ENCODE measurements around the gene BRAT1.

BRAT1 gene

GRCh38 chr7:2521341-2521745 is 34.0 kb downstream of the BRAT1 start:
- H3K4me1 ChIP-seq (ENCODE audit: control insufficient read depth, insufficient read depth, low read length), result peaks cover 54% of the 10 kb centered on the region

DNA sequence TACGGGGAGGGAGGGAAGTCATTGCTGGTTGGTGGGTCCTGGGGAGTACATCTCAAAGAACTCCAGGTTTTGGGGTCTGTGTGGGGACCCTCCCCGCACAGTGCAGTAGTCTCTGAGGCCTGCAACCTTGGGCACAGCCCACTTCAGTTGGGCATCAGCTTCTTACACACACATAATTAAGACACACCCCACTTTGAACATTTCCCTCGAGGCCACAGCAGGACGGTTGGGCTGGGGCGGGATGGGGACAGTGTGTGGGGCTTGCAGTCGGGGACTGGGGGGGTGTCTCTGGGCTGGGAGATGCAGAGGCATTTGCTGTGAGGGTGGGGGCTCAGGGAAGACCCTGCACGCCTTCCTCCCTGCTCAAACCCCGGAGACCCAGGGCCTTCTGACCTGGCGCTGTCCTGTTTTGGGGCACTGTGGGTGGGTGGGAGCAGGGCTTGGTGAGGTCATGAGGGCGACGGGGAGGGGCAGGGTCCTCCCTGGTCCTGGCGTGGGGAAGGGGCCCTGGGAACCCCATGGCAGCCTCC is 34.5 kb downstream of the BRAT1 start:
- H3K9ac ChIP-seq (ENCODE audit: low read length), result peak overlapping the region; percentile 76
- H3K36me3 ChIP-seq (ENCODE audit: control insufficient read depth, insufficient read depth, low read length), result peaks cover 10% of the 10 kb centered on the region
- H3K4me1 ChIP-seq (ENCODE audit: control insufficient read depth, insufficient read depth, low read length), result peaks cover 48% of the 10 kb centered on the region
- peak overlapping the region; percentile 91 for H3K4me3 ChIP-seq (ENCODE audit: low read length)
- H3K27me3 ChIP-seq (ENCODE audit: control insufficient read depth, insufficient read depth, low read length), result peaks cover 8% of the 10 kb centered on the region
- H3K9me3 ChIP-seq (ENCODE audit: control insufficient read depth, low read length), result no peaks in the 10 kb centered on the region

More at GRCh38 chr7:2521341-2521745, 34.0 kb downstream of the BRAT1 start:
- Histone ChIP-seq H3K4me3 (ENCODE audit: low read length) (peak overlapping the region; percentile 19), H3K36me3 (ENCODE audit: control insufficient read depth, insufficient read depth, low read length) (peaks cover 15% of the 10 kb centered on the region), H3K9me3 (ENCODE audit: control insufficient read depth, low read length) (no peaks in the 10 kb centered on the region), H3K27me3 (ENCODE audit: control insufficient read depth, insufficient read depth, low read length) (peaks cover 8% of the 10 kb centered on the region), H3K9ac (ENCODE audit: low read length) (peak overlapping the region; percentile 76)

- peaks cover 43% of the 10 kb centered on the region for H3K4me1 ChIP-seq (ENCODE audit: control insufficient read depth, insufficient read depth, low read length)
- H3K27me3 ChIP-seq (ENCODE audit: control insufficient read depth, insufficient read depth, low read length), result peaks cover 8% of the 10 kb centered on the region
- peaks cover 4% of the 10 kb centered on the region for H3K36me3 ChIP-seq (ENCODE audit: control insufficient read depth, insufficient read depth, low read length)
- H3K9me3 ChIP-seq (ENCODE audit: control insufficient read depth, low read length), result no peaks in the 10 kb centered on the region
- H3K9ac ChIP-seq (ENCODE audit: low read length), result peak overlapping the region; percentile 76
- peak overlapping the region; percentile 91 for H3K4me3 ChIP-seq (ENCODE audit: low read length)
Measured at GRCh38 chr7:2520131-2520760, 35.1 kb downstream of the BRAT1 start.

GRCh38 chr7:2519119-2519930 is 36.0 kb downstream of the BRAT1 start, which contains the start of gene LFNG:
TSS of gene LFNG (plus strand) at chr7:2519774. CDS start at chr7:2519862, 88 bp downstream.
- Histone ChIP-seq H3K4me1 (ENCODE audit: control insufficient read depth, insufficient read depth, low read length) (peaks cover 33% of the 10 kb centered on the region), H3K9me3 (ENCODE audit: control insufficient read depth, low read length) (no peaks in the 10 kb centered on the region), H3K27me3 (ENCODE audit: control insufficient read depth, insufficient read depth, low read length) (peaks cover 8% of the 10 kb centered on the region), H3K4me3 (ENCODE audit: low read length) (peak within 1 kb of the TSS; percentile 91), H3K36me3 (ENCODE audit: control insufficient read depth, insufficient read depth, low read length) (no peaks in the 10 kb centered on the region), H3K9ac (ENCODE audit: low read length) (peak within 1 kb of the TSS; percentile 76)

DNA sequence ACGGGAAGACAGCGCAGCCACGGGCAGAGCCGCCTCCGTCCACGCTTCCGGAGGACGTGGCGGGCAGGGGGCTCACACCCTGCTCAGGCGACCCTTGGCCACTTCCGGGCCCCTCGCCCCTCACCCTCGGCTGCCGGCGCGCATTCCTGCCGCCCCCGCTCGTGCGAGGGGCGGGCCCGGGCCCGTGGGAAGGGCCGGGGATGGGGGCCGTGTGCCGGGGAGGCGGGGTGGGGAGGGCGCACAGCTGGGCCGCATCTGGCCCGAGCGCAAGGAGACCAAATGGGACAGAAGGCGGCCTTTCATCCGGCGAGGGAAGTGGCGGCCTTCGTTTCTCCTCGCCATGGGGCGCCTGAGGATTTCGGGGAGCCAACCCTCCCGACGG is 36.6 kb downstream of the BRAT1 start:
- peaks cover 8% of the 10 kb centered on the region for H3K27me3 ChIP-seq (ENCODE audit: control insufficient read depth, insufficient read depth, low read length)
- H3K36me3 ChIP-seq (ENCODE audit: control insufficient read depth, insufficient read depth, low read length), result no peaks in the 10 kb centered on the region
- H3K9ac ChIP-seq (ENCODE audit: low read length), result peak overlapping the region; percentile 43
- no peaks in the 10 kb centered on the region for H3K9me3 ChIP-seq (ENCODE audit: control insufficient read depth, low read length)
- H3K4me3 ChIP-seq (ENCODE audit: low read length), result no peak overlapping the region
- peaks cover 28% of the 10 kb centered on the region for H3K4me1 ChIP-seq (ENCODE audit: control insufficient read depth, insufficient read depth, low read length)

DNA sequence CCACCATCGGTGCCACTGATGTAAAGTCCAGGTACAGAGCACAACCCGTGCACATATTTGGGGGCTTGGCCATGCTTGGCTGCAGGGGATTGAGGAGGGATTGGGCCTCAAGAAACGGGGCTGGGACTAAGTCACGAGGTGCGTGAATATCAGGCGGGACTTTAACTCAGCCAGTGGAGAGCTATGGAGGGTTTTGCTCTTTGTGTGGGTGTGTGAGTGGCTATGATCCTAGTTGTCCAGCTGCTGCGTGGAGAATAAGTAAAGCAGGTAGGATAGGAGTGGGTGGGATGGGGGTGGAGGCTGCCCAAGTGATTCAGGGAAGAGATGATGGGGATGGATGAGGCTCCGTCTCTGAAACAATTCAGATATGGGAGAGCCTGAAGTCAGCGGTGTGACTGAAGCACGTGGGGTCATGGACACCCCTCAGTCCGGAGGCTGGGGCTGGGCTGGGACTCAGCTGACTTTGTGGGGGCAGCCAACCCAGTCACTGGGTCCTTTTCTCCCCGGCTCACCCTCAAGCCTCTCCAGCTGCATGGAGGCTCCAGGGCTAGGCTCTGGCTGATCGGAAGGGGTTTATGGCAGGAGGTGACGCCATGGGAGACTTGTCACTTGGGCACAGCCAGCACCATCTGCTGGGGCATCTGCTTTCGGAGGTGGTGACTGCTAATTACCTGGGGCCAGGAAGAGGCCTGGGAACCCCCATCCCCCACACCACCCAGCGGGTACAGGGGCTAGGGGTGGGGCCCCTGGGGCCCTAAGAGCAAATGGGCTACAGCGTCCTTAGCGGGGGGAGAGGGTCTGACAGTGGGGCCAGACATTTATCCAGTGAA is 37.4 kb downstream of the BRAT1 start:
- Histone ChIP-seq H3K4me1 (ENCODE audit: control insufficient read depth, insufficient read depth, low read length) (peaks cover 22% of the 10 kb centered on the region), H3K36me3 (ENCODE audit: control insufficient read depth, insufficient read depth, low read length) (no peaks in the 10 kb centered on the region), H3K27me3 (ENCODE audit: control insufficient read depth, insufficient read depth, low read length) (peaks cover 8% of the 10 kb centered on the region), H3K4me3 (ENCODE audit: low read length) (no peak overlapping the region), H3K9me3 (ENCODE audit: control insufficient read depth, low read length) (no peaks in the 10 kb centered on the region), H3K9ac (ENCODE audit: low read length) (no peak overlapping the region)

DNA sequence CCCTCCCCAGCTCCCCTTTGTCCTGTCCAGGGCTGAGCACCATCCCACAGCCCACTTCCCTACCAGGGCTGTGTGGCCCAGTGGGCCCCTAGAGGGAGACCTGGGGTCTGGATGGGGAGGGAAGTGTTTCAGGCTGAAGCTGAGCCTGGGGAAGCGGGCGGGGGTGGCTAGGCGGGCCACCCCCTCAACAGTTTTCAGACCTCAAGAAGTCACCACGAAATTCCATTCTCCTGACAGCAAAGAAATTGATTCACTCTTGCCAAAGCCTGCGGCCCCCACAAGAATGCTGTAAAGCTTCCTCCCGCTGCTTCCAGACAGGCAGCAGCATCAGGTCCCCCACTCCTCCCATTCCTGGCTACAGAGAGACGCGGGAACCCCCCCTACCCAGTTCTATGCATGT is 38.3 kb downstream of the BRAT1 start:
- Histone ChIP-seq H3K27me3 (ENCODE audit: control insufficient read depth, insufficient read depth, low read length) (peaks cover 8% of the 10 kb centered on the region), H3K4me1 (ENCODE audit: control insufficient read depth, insufficient read depth, low read length) (peaks cover 25% of the 10 kb centered on the region), H3K4me3 (ENCODE audit: low read length) (no peak overlapping the region)

DNA sequence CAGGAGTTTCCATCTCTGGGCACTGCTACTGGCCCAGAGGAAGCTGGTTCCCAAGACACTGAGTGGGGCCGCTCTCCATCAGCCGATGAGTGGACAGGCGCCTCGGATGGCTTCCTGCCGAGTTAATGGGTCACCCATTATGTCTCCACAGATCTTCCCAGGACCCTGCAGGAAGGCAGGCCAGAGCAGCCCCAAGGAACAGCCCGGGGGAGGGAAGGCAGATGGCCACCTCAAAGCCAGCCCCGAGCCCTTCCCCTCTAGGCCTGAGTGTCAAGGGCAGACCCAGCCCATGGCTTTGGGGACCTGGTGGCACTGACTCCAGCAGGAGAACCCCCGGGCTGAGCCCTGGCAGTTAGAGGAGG is 39.1 kb downstream of the BRAT1 start:
- H3K4me1 ChIP-seq (ENCODE audit: control insufficient read depth, insufficient read depth, low read length), result peaks cover 33% of the 10 kb centered on the region

More for the DNA sequence above, 38.3 kb downstream of the BRAT1 start:
- H3K36me3 ChIP-seq (ENCODE audit: control insufficient read depth, insufficient read depth, low read length), result no peaks in the 10 kb centered on the region
- H3K9ac ChIP-seq (ENCODE audit: low read length), result no peak overlapping the region
- no peaks in the 10 kb centered on the region for H3K9me3 ChIP-seq (ENCODE audit: control insufficient read depth, low read length)

GRCh38 chr7:2515424-2516193 is 39.7 kb downstream of the BRAT1 start:
- no peaks in the 10 kb centered on the region for H3K9me3 ChIP-seq (ENCODE audit: control insufficient read depth, low read length)
- H3K9ac ChIP-seq (ENCODE audit: low read length), result no peak overlapping the region
- H3K36me3 ChIP-seq (ENCODE audit: control insufficient read depth, insufficient read depth, low read length), result no peaks in the 10 kb centered on the region
- peaks cover 8% of the 10 kb centered on the region for H3K27me3 ChIP-seq (ENCODE audit: control insufficient read depth, insufficient read depth, low read length)
- no peak overlapping the region for H3K4me3 ChIP-seq (ENCODE audit: low read length)
- H3K4me1 ChIP-seq (ENCODE audit: control insufficient read depth, insufficient read depth, low read length), result peaks cover 39% of the 10 kb centered on the region

More for the DNA sequence above, 39.1 kb downstream of the BRAT1 start:
- no peak overlapping the region for H3K4me3 ChIP-seq (ENCODE audit: low read length)
- H3K9ac ChIP-seq (ENCODE audit: low read length), result no peak overlapping the region
- no peaks in the 10 kb centered on the region for H3K9me3 ChIP-seq (ENCODE audit: control insufficient read depth, low read length)
- H3K27me3 ChIP-seq (ENCODE audit: control insufficient read depth, insufficient read depth, low read length), result peaks cover 8% of the 10 kb centered on the region
- H3K36me3 ChIP-seq (ENCODE audit: control insufficient read depth, insufficient read depth, low read length), result no peaks in the 10 kb centered on the region

DNA sequence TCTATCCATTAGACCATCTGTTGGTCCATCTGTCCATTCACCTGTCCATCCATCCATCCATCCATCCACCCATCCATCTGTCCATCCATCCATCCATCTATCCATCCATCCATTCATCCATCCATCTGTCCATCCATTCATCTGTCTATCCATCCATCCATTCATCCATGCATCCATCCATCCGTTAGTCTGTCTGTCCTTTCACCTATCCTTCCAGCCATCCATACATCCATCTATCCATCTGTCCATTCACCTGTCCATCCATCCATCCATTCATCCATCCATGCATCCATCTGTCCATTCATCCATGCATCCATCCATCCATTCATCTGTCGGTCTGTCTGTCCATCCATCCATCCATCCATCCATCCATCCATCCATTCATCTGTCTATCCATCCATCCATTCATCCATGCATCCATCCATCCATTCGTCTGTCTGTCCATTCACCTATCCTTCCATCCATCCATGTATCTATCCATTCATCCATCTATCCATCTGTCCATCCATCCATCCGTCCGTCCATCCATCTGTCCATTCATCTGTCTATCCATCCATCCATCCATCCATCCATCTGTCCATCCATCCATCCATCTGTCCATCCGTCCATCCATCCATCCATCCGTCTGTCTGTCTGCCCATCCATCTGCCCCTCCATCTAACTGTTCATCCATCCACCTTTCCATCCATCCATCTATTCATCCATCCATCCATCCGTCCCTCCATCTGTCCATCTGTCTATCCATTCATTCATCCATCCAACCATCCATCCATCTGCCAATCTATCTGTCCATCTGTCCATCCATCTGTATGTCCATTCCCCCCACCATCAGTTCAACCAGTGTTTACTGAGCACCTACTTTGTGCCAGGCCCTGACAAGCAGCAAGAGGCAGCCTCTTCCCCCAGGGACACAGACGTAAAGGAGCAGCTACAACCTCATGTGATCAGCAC is 40.6 kb downstream of the BRAT1 start:
- peaks cover 8% of the 10 kb centered on the region for H3K27me3 ChIP-seq (ENCODE audit: control insufficient read depth, insufficient read depth, low read length)

More for the DNA sequence above, 40.6 kb downstream of the BRAT1 start:
- H3K9ac ChIP-seq (ENCODE audit: low read length), result no peak overlapping the region
- no peaks in the 10 kb centered on the region for H3K36me3 ChIP-seq (ENCODE audit: control insufficient read depth, insufficient read depth, low read length)
- H3K9me3 ChIP-seq (ENCODE audit: control insufficient read depth, low read length), result no peaks in the 10 kb centered on the region
- H3K4me3 ChIP-seq (ENCODE audit: low read length), result no peak overlapping the region
- peaks cover 47% of the 10 kb centered on the region for H3K4me1 ChIP-seq (ENCODE audit: control insufficient read depth, insufficient read depth, low read length)

Data from mucosa of stomach (tissue), 1 donor.